Nephron (organoid): ENCODE results near the gene RILP.

Experiments
- H3K27ac Mint-ChIP-seq, 3 experiments: 2 replicates each; pipeline ENCODE4 v1.8.0; 2020; ENCODE audit warnings: mixed read lengths in 3 of 3, mild to moderate bottlenecking in 2 of 3, moderate library complexity in 1 of 3
- H3K27me3 Mint-ChIP-seq: 2 replicates; pipeline ENCODE4 v1.8.0; 2021; ENCODE audit warnings: low read depth, mild to moderate bottlenecking, moderate library complexity, mixed read lengths
- H3K36me3 Mint-ChIP-seq: 2 replicates; pipeline ENCODE4 v1.8.0; 2020; ENCODE audit warnings: low read depth, mixed read lengths
- H3K4me1 Mint-ChIP-seq: 2 replicates; pipeline ENCODE4 v1.8.0; 2020; ENCODE audit warnings: mixed read lengths
- H3K4me3 Mint-ChIP-seq, 3 experiments: 2 replicates each; pipeline ENCODE4 v1.8.0; 2020; ENCODE audit warnings: mild to moderate bottlenecking in 3 of 3, mixed read lengths in 3 of 3, moderate library complexity in 2 of 3
- H3K9me3 Mint-ChIP-seq: 2 replicates; pipeline ENCODE4 v1.8.0; 2020; ENCODE audit warnings: mixed read lengths
- TF ChIP-seq, protein P1 (sequence below), 3 experiments: fragments of 200-600 bp; sonication (generic); IDR thresholded peaks; one replicate each; pipeline ENCODE4 v1.5.0; 2021; ENCODE audit warnings: antibody characterized with exemption in 3 of 3; ENCODE audit not compliant: unreplicated experiment in 3 of 3

Gene RILP

DNA sequence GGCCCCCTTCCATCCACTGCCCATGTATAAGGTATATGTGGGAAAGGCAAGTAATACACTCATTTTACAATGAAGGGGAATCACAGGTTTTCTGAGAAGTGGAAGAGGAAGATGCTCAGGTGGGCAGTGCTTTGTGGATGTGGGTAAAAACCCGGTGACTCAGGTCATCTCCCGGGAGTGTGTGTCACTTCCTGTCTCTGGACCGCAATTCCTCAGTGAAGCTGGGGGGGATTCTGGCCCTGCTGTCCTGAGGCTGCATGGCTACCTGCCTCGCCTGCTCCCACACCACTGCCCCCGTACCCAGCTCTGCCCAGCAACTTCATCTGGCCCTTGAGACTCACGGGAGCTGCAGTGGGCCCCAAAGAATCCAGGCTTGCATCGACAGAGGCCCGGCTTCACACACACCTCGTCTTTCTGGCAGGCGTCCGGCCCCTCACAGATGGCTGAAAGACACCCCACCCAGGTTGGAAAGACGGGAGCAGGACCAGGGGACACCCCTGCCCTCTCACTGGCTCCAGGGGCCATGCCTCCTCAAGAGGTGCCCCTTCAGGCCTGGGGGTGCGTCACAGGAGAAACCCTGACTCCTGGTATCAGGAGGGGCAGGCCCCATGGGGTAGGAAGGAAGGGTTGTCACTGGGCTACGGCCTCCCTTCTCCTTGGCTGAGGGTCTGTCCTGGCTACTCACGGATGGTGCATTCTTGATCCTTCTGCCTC lies 5.0 kb downstream of the RILP start:
- peaks cover 26% of the 10 kb centered on the region for H3K27me3 Mint-ChIP-seq
- H3K9me3 Mint-ChIP-seq: no peaks in the 10 kb centered on the region
- peak overlapping the region; percentile 80 to 85 (median 84) for H3K4me3 Mint-ChIP-seq
- TF ChIP-seq, protein P1, sequence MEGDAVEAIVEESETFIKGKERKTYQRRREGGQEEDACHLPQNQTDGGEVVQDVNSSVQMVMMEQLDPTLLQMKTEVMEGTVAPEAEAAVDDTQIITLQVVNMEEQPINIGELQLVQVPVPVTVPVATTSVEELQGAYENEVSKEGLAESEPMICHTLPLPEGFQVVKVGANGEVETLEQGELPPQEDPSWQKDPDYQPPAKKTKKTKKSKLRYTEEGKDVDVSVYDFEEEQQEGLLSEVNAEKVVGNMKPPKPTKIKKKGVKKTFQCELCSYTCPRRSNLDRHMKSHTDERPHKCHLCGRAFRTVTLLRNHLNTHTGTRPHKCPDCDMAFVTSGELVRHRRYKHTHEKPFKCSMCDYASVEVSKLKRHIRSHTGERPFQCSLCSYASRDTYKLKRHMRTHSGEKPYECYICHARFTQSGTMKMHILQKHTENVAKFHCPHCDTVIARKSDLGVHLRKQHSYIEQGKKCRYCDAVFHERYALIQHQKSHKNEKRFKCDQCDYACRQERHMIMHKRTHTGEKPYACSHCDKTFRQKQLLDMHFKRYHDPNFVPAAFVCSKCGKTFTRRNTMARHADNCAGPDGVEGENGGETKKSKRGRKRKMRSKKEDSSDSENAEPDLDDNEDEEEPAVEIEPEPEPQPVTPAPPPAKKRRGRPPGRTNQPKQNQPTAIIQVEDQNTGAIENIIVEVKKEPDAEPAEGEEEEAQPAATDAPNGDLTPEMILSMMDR (IDR thresholded peaks at IDR 0.05; ENCODE audit: unreplicated experiment in 3 of 3): no peak
- peaks cover 23% of the 10 kb centered on the region for H3K4me1 Mint-ChIP-seq
- no peaks in the 10 kb centered on the region for H3K36me3 Mint-ChIP-seq
- H3K27ac Mint-ChIP-seq: peak overlapping the region in 1 of 3 experiments; percentile 78

DNA sequence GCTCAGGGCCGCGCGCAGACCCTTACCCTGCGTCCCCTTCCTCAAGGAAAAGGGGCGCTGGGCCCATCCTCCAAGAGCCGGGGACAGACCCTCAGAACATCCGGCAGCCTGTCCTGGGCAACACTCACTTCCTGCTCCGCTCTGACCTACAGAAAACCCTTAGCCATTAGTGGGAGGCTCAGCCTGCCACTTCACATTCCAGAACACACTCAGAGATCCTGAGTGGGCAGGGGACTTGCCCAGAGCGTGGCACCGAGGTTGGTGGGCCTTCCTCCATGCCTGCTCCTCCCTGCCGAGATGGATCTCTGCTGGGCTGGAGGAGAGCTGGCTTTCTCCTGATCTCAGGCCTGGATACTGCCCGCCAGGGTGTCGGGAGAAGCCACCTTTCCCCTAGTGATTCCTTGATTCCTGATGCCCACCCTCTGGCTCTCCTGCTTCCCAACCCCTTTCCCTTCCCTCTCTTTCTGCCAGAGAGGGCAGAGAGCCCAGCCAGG lies 5.6 kb downstream of the RILP start:
- peak overlapping the region in 1 of 3 experiments; percentile 78 for H3K27ac Mint-ChIP-seq
- H3K27me3 Mint-ChIP-seq: peaks cover 31% of the 10 kb centered on the region
- H3K4me1 Mint-ChIP-seq: peaks cover 23% of the 10 kb centered on the region
- no peaks in the 10 kb centered on the region for H3K36me3 Mint-ChIP-seq
- peak overlapping the region; percentile 80 to 85 (median 84) for H3K4me3 Mint-ChIP-seq
- no peaks in the 10 kb centered on the region for H3K9me3 Mint-ChIP-seq
- TF ChIP-seq, protein P1 (IDR thresholded peaks at IDR 0.05; ENCODE audit: unreplicated experiment in 3 of 3): no peak

DNA sequence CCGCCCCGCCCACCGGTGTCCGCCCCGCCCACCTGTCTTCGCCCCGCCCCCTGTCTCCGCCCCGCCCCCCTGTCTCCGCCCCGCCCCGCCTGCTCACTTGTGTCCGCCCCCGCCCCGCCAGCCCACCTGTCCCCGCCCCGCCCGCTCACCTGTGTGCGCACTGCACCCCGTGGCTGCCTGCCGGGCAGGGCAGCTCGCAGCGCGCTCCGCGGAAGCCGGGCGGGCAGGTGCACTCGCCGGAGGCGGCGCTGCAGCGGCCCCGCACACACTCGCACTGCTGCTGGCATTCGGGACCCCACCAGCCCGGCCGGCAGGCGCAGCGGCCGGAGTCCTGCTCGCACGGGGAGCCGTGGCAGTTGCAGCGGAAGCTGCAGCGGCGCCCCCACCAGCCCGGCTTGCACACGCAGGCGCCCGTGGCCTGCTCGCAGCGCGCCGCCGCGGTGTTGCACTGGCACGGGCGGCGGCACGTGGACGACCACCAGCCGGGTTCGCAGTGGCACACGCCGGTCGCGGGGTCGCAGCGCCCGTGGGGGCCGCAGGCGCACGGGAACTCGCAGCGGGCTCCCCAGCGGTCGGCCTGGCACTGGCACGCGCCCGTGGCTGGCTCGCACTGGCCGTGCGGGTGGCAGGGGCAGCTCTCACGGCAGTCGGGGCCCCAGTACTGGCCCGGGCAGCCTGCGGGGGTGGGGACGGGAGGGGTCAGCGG lies 6.2 kb downstream of the RILP start:
- Mint-ChIP-seq H3K27ac (no peak overlapping the region), H3K27me3 (peaks cover 31% of the 10 kb centered on the region), H3K4me1 (peaks cover 23% of the 10 kb centered on the region)

DNA sequence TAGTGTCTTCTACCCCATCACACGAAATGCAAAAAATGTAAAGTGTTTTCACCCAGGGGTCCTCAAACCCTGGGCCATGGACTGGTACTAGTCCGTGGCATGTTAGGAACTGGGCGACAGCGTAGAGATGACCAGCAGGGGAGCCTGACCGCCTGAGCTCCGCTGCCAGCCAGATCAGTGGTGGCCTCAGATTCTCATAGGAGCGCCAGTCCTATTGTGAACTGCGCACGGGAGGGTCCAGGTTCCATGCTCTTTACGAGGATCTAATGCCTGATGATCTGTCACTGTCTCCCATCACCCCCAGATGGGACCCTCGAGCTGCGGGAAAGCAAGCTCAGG lies 8.6 kb downstream of the RILP start:
- Mint-ChIP-seq H3K36me3 (no peaks in the 10 kb centered on the region), H3K4me3 (no peak overlapping the region), H3K9me3 (no peaks in the 10 kb centered on the region), H3K27me3 (peaks cover 25% of the 10 kb centered on the region), H3K4me1 (peaks cover 23% of the 10 kb centered on the region), H3K27ac (peak overlapping the region in 1 of 3 experiments; percentile 30)
- TF ChIP-seq, protein P1 (IDR thresholded peaks at IDR 0.05; ENCODE audit: unreplicated experiment in 3 of 3): no peak

More for the DNA sequence above, 6.2 kb downstream of the RILP start:
- Mint-ChIP-seq H3K4me3 (no peak overlapping the region), H3K9me3 (no peaks in the 10 kb centered on the region), H3K36me3 (no peaks in the 10 kb centered on the region)
- TF ChIP-seq, protein P1 (IDR thresholded peaks at IDR 0.05; ENCODE audit: unreplicated experiment in 3 of 3): peak in 1 of 3 experiments; percentile 42

DNA sequence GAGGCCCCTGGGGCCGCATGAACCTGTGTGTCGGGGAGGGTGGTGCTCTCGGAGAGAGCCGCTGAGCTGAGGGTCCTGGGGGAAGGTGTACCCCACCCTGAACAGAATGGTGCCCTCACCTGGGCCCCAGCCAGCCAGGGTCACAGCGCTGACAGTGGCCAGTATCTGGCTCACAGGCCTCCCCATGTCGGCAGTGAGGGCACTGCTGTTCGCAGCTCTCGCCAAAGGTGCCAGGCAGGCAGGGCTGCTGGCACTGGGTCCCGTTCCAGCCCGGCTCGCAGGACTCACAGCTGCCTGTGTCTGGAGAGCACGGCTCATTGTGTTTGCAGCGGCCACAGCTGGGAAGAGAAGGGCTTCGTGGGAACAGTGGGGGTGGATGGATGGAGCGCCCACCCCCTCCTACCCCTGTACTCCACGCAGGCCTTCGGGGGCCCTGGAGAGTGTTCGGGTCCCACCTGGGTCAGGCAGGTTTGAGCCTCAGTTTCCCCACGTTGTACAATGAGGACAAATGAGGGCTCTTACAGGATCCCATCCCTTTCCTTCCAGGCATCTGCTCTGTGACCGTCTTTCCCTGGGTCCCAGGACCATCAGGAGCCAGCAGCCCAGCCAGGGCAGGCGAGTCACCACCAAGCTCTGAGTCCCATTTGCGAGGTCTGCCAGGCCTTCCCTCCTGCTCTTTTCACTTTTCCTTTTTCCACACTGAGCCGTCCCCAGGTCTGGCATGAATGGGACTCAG lies 9.2 kb downstream of the RILP start:
- H3K27me3 Mint-ChIP-seq: peaks cover 22% of the 10 kb centered on the region
- H3K4me1 Mint-ChIP-seq: peaks cover 18% of the 10 kb centered on the region
- no peaks in the 10 kb centered on the region for H3K9me3 Mint-ChIP-seq
- peak overlapping the region in 1 of 3 experiments; percentile 30 for H3K27ac Mint-ChIP-seq
- H3K4me3 Mint-ChIP-seq: no peak overlapping the region
- no peaks in the 10 kb centered on the region for H3K36me3 Mint-ChIP-seq
- TF ChIP-seq, protein P1 (IDR thresholded peaks at IDR 0.05; ENCODE audit: unreplicated experiment in 3 of 3): no peak
